HCT116 (cell line): ENCODE results near the gene INTU. TPM values are rescaled to one million over a fixed set of nuclear protein-coding genes. Genes with fewer than 3 reads are reported as not detected.

ENCODE experiments used
- ATAC-seq: fragments of 200-7000 bp; cut with Tn5 transposase; 2 replicates; pipeline ENCODE4 v1.9.1; 2020; ENCODE audit warnings: mild to moderate bottlenecking, moderate library complexity
- BruUV-seq: library from RNA; stranded (reverse); fragments of 400-500 nt; replicated peaks from 2 replicates; lab custom pipeline; 2021; lab: Mats Ljungman, UMichigan
- CTCF ChIA-PET: fragments of 300-600 bp; sonication (Branson Sonifier 250); formaldehyde crosslinking; loops from one replicate; lab custom pipeline; 2021; ENCODE audit warnings: antibody characterized with exemption; lab: Charles Lee
- POLR2A ChIA-PET: fragments of 300-600, 350-600 bp; sonication (Branson Sonifier 250); formaldehyde crosslinking; loops from one replicate; lab custom pipeline; 2021; ENCODE audit warnings: antibody characterized with exemption; lab: Charles Lee
- RAD21 ChIA-PET, 2 experiments: fragments of 300-600 bp; sonication (Branson Sonifier 250); formaldehyde crosslinking; loops; one replicate each; lab custom pipeline; 2023; ENCODE audit warnings: low total read pairs in 2 of 2; ENCODE audit not compliant: uncharacterized antibody in 2 of 2, unreplicated experiment in 2 of 2, low non-redundant PET in 1 of 2; lab: Charles Lee
- DNase-seq: peaks from one replicate; pipeline ENCODE4 v3.0.0-alpha.2; 2010; ENCODE audit warnings: low read depth, low spot score
- H2AFZ ChIP-seq: fragments of 200-600 bp; shearing (Covaris generic), sonication (generic); 2 replicates; pipeline ENCODE4 v1.6.1; 2017; ENCODE audit warnings: low read depth, mixed run types, mixed read lengths, antibody characterized with exemption, low read length; ENCODE audit not compliant: poor library complexity, severe bottlenecking
- H3K27ac ChIP-seq: 2 replicates; pipeline ENCODE4 v1.5.1; 2012; ENCODE audit warnings: low read depth, low read length
- H3K27me3 ChIP-seq: fragments of 200-600 bp; sonication (generic); 2 replicates; pipeline ENCODE4 v1.6.1; 2016; ENCODE audit warnings: mixed run types, low read length, mixed read lengths; ENCODE audit not compliant: insufficient read depth
- H3K36me3 ChIP-seq, 2 experiments: fragments of 200-500 bp in 1 of 2; fragments of 200-600 bp in 1 of 2; sonication (Bioruptor generic) in 1 of 2; sonication (generic) in 1 of 2; 2 replicates each; pipeline versions ENCODE4 v1.5.1 to v1.6.1; 2014 to 2016; ENCODE audit warnings: low read length in 2 of 2, inconsistent platforms in 1 of 2, mixed read lengths in 1 of 2, mixed run types in 1 of 2; ENCODE audit not compliant: insufficient read depth in 2 of 2, control insufficient read depth in 1 of 2
- H3K4me1 ChIP-seq, 2 experiments: fragments of 200-600 bp in 1 of 2; sonication (generic) in 1 of 2; 2 replicates each; pipeline versions ENCODE4 v1.5.1 to v1.6.1; 2012 to 2017; ENCODE audit warnings: low read length in 2 of 2, inconsistent platforms in 1 of 2, mild to moderate bottlenecking in 1 of 2, mixed read lengths in 1 of 2, mixed run types in 1 of 2, moderate library complexity in 1 of 2; ENCODE audit not compliant: insufficient read depth in 2 of 2, control insufficient read depth in 1 of 2
- H3K4me2 ChIP-seq: fragments of 200-600 bp; sonication (generic); 2 replicates; pipeline ENCODE4 v1.6.1; 2017; ENCODE audit warnings: mixed run types, low read length, mixed read lengths
- H3K4me3 ChIP-seq, 2 experiments: fragments of 200-600 bp in 1 of 2; sonication (generic) in 1 of 2; replicated peaks in 1 of 2; 2 replicates each; pipeline ENCODE4 v1.5.1; 2011 to 2016; ENCODE audit warnings: low read length in 2 of 2, control low read depth in 1 of 2, low read depth in 1 of 2, mild to moderate bottlenecking in 1 of 2, mixed read lengths in 1 of 2, mixed run types in 1 of 2
- H3K79me2 ChIP-seq: fragments of 200-600 bp; sonication (generic); 2 replicates; pipeline ENCODE4 v1.6.1; 2017; ENCODE audit warnings: mild to moderate bottlenecking, mixed run types, low read length, moderate library complexity, mixed read lengths; ENCODE audit not compliant: insufficient read depth
- H3K9ac ChIP-seq: fragments of 200-600 bp; sonication (generic); 2 replicates; pipeline ENCODE4 v1.6.1; 2016; ENCODE audit warnings: low read length, mixed read lengths
- H3K9me2 ChIP-seq: fragments of 200-600 bp; sonication (generic), shearing (Covaris generic); 2 replicates; pipeline ENCODE4 v1.6.1; 2017; ENCODE audit warnings: mixed run types, mild to moderate bottlenecking, moderate library complexity; ENCODE audit not compliant: insufficient read depth
- H3K9me3 ChIP-seq, 2 experiments: fragments of 200-500 bp in 1 of 2; fragments of 200-600 bp in 1 of 2; sonication (Bioruptor generic) in 1 of 2; sonication (generic) in 1 of 2; 2 replicates each; pipeline ENCODE4 v1.6.1; 2014 to 2017; ENCODE audit warnings: low read length in 2 of 2, mixed read lengths in 2 of 2, inconsistent platforms in 1 of 2, low read depth in 1 of 2, mild to moderate bottlenecking in 1 of 2, mixed run types in 1 of 2, moderate library complexity in 1 of 2; ENCODE audit not compliant: control insufficient read depth in 1 of 2, insufficient read depth in 1 of 2
- H4K20me1 ChIP-seq: fragments of 200-600 bp; sonication (generic), shearing (Covaris generic); 2 replicates; pipeline ENCODE4 v1.6.1; 2017; ENCODE audit warnings: mixed run types, mild to moderate bottlenecking, moderate library complexity; ENCODE audit not compliant: insufficient read depth
- CBX3 ChIP-seq: IDR thresholded peaks from 2 replicates; pipeline ENCODE4 v1.6.1; 2012; ENCODE audit warnings: low read depth
- CTCF ChIP-seq, 3 experiments: fragments of 200-600 bp in 1 of 3; sonication (generic) in 1 of 3; IDR thresholded peaks in 2 of 3; conservative IDR thresholded peaks in 1 of 3; 2 replicates each; pipeline ENCODE4 v1.5.1; 2012 to 2017; ENCODE audit warnings: low read depth in 2 of 3, low read length in 2 of 3, antibody characterized with exemption in 1 of 3, borderline replicate concordance in 1 of 3, control low read depth in 1 of 3, mild to moderate bottlenecking in 1 of 3, mixed read lengths in 1 of 3, mixed run types in 1 of 3, moderate library complexity in 1 of 3; ENCODE audit not compliant: insufficient read depth in 1 of 3
- EGR1 ChIP-seq: IDR thresholded peaks from 2 replicates; pipeline ENCODE4 v1.6.1; 2012; ENCODE audit warnings: low read depth
- ELF1 ChIP-seq: IDR thresholded peaks from 2 replicates; pipeline ENCODE4 v1.6.1; 2012; ENCODE audit warnings: low read depth, borderline replicate concordance
- JUND ChIP-seq: IDR thresholded peaks from 2 replicates; pipeline ENCODE4 v1.6.1; 2012
- POLR2AphosphoS5 ChIP-seq: IDR thresholded peaks from 2 replicates; pipeline ENCODE4 v1.6.1; 2011; ENCODE audit warnings: mild to moderate bottlenecking, low read depth, low read length, moderate library complexity
- RAD21 ChIP-seq: IDR thresholded peaks from 2 replicates; pipeline ENCODE4 v1.6.1; 2012; ENCODE audit warnings: low read depth, mild to moderate bottlenecking
- REST ChIP-seq: IDR thresholded peaks from 2 replicates; pipeline ENCODE4 v1.6.1; 2012; ENCODE audit warnings: low read depth
- YY1 ChIP-seq: IDR thresholded peaks from 2 replicates; pipeline ENCODE4 v1.6.1; 2011; ENCODE audit warnings: low read length, low read depth, moderate library complexity, mild to moderate bottlenecking; ENCODE audit not compliant: insufficient replicate concordance; ENCODE audit errors: extremely low read depth
- ZBTB33 ChIP-seq: IDR thresholded peaks from 2 replicates; pipeline ENCODE4 v1.6.1; 2011; ENCODE audit warnings: mild to moderate bottlenecking, low read length, moderate library complexity; ENCODE audit not compliant: insufficient replicate concordance; ENCODE audit errors: extremely low read depth
- ZFX ChIP-seq: fragments of 450-650 bp; IDR thresholded peaks from 2 replicates; pipeline ENCODE4 v1.6.1; 2017
- intact Hi-C: fragments of 100-400 bp; cut with micrococcal nuclease; formaldehyde crosslinking; loops from 2 replicates; pipeline ENCODE4 v1.10.0; 2022
- total RNA-seq: library from RNA; stranded (reverse); gene quantifications from one replicate; pipeline ENCODE4 v1.2.1, GENCODE V29; 2021; ENCODE audit not compliant: unreplicated experiment

The INTU gene
- total RNA-seq, 1 experiment from 2014 or later = 12.0 TPM

- H3K27ac ChIP-seq = no peak overlapping the region
Measured at GRCh38 chr4:127759228-127759820, 126.6 kb downstream of the INTU start.

More at GRCh38 chr4:127759228-127759820, 126.6 kb downstream of the INTU start:
- Histone ChIP-seq H3K36me3 (no peaks in the 10 kb centered on the region), H3K9me2 (no peaks in the 10 kb centered on the region), H3K9me3 (no peaks in the 10 kb centered on the region), H4K20me1 (no peaks in the 10 kb centered on the region), H3K27me3 (no peaks in the 10 kb centered on the region), H3K4me2 (no peak overlapping the region), H3K4me1 (no peaks in the 10 kb centered on the region), H3K9ac (no peak overlapping the region), H3K79me2 (no peaks in the 10 kb centered on the region), H2AFZ (no peak overlapping the region), H3K4me3 (no peak overlapping the region)
- POLR2A ChIA-PET = no interaction called here
- ATAC-seq = no peak
- CTCF ChIA-PET = no interaction called here
- no TSS peak for BruUV-seq
- no peak for DNase-seq
- intact Hi-C loops = no loop called here
- TF ChIP-seq JUND (no peak), ZBTB33 (no peak), YY1 (no peak), EGR1 (no peak), CTCF (IDR thresholded peaks at IDR 0.05 in 2 of 3, conservative IDR thresholded peaks at IDR 0.05 in 1 of 3; ENCODE audit: borderline replicate concordance in 1 of 3, insufficient read depth in 1 of 3, low read depth in 2 of 3, low read length in 2 of 3) (no peak), ELF1 (no peak), ZFX (no peak), REST (no peak), CBX3 (no peak), POLR2AphosphoS5 (no peak), RAD21 (no peak)
- RAD21 ChIA-PET = no interaction called here
